ENCODE results near the gene ZNF764. TPM values are rescaled to one million over a fixed set of nuclear protein-coding genes. Genes with fewer than 3 reads are reported as not detected.
A peak's percentile ranks its signal among the peaks of the same experiment; 100 is the strongest.

Gene ZNF764
- total RNA-seq, 1 donor from 2014 or later: 39.0 TPM

DNA sequence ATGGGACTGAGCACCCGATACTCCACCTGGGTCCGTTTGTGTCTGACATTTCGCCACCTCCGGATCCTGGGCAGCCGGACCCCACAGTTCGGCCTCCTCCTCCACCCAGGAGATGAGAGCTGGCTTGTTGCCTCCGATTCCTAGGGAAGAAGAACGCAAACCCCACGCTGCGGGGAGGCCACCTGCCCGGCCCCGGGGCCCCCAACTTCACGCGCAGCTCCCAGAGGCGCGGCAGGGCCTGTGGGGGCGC lies 542 bp downstream of the ZNF764 start:
- peaks cover 12% of the 10 kb centered on the region for H3K9me3 Mint-ChIP-seq (ENCODE audit: unreplicated experiment)
- peaks cover 26% of the 10 kb centered on the region for H3K4me1 Mint-ChIP-seq (ENCODE audit: low read depth, unreplicated experiment)
- H3K27ac Mint-ChIP-seq (ENCODE audit: unreplicated experiment): peak overlapping the region; percentile 92
- no peak for DNase-seq
- peak overlapping the region; percentile 86 for H3K4me3 Mint-ChIP-seq (ENCODE audit: unreplicated experiment)
- H3K36me3 Mint-ChIP-seq (ENCODE audit: unreplicated experiment): peaks cover 11% of the 10 kb centered on the region
- TF ChIP-seq, protein P1, sequence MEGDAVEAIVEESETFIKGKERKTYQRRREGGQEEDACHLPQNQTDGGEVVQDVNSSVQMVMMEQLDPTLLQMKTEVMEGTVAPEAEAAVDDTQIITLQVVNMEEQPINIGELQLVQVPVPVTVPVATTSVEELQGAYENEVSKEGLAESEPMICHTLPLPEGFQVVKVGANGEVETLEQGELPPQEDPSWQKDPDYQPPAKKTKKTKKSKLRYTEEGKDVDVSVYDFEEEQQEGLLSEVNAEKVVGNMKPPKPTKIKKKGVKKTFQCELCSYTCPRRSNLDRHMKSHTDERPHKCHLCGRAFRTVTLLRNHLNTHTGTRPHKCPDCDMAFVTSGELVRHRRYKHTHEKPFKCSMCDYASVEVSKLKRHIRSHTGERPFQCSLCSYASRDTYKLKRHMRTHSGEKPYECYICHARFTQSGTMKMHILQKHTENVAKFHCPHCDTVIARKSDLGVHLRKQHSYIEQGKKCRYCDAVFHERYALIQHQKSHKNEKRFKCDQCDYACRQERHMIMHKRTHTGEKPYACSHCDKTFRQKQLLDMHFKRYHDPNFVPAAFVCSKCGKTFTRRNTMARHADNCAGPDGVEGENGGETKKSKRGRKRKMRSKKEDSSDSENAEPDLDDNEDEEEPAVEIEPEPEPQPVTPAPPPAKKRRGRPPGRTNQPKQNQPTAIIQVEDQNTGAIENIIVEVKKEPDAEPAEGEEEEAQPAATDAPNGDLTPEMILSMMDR (IDR thresholded peaks at IDR 0.05; ENCODE audit: partially characterized antibody, unreplicated experiment): no peak
- H3K27me3 Mint-ChIP-seq (ENCODE audit: unreplicated experiment): peaks cover 11% of the 10 kb centered on the region

DNA sequence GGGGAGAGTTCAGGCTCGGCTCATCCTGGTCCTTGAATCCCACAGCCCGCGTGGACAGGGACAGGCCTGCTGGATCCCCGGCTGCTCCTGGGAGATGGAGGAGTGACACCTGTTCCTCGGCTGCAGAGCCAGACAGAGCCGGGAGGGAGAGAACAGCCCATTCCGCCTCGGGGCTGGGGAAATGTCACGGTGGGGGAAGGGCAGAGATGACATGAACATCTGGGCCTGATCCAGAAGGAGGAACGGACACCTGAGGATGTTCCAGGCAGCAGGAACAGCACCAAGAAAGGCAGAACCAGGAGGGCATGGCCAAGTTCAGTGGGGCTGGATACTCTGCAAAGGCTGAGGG lies 2.1 kb downstream of the ZNF764 start:
- TF ChIP-seq, protein P1 (IDR thresholded peaks at IDR 0.05; ENCODE audit: partially characterized antibody, unreplicated experiment): no peak
- Mint-ChIP-seq H3K36me3 (ENCODE audit: unreplicated experiment) (peaks cover 11% of the 10 kb centered on the region), H3K27ac (ENCODE audit: unreplicated experiment) (peak overlapping the region; percentile 98), H3K27me3 (ENCODE audit: unreplicated experiment) (peaks cover 11% of the 10 kb centered on the region), H3K9me3 (ENCODE audit: unreplicated experiment) (peaks cover 12% of the 10 kb centered on the region), H3K4me1 (ENCODE audit: low read depth, unreplicated experiment) (peaks cover 25% of the 10 kb centered on the region), H3K4me3 (ENCODE audit: unreplicated experiment) (peak overlapping the region; percentile 95)
- DNase-seq: peak; percentile 67

DNA sequence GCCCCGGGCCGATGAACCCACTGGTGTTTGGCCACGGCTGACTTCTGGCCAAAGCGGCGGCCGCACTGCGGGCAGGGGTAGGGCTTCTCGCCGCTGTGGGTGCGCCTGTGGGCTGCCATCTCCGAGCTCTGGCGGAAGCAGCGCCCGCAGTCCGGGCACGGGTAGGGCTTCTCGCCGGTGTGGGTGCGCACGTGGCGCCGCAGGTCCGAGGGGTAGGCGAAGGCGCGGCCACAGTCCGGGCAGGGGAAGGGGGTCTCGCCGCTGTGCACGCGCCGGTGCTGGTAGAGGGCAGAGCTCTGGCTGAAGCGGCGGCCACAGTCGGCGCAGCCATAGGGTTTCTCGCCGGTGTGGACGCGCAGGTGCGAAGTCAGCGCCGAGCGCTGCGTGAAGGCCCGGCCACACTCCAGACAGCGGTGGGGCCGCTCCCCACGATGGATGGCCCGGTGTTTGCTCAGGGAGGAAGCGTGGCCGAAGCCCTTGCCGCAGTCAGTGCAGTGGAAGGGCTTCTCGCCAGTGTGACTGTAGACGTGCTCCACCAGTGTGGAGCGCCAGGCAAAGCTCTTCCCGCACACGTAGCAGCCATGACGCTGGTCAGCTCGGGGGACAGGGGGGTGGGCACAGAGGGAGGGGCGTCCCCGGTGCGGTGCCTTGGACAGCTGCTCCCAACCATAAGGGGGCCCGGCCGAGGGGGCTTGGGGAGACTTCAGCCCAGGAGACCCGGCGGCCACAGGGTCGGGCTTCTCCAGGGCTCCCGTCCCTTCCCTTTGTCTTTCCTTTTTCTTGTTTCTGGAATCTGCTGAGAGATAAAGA lies 2.7 kb downstream of the ZNF764 start:
- Mint-ChIP-seq H3K9me3 (ENCODE audit: unreplicated experiment) (peaks cover 10% of the 10 kb centered on the region), H3K27ac (ENCODE audit: unreplicated experiment) (peak overlapping the region; percentile 98)

DNA sequence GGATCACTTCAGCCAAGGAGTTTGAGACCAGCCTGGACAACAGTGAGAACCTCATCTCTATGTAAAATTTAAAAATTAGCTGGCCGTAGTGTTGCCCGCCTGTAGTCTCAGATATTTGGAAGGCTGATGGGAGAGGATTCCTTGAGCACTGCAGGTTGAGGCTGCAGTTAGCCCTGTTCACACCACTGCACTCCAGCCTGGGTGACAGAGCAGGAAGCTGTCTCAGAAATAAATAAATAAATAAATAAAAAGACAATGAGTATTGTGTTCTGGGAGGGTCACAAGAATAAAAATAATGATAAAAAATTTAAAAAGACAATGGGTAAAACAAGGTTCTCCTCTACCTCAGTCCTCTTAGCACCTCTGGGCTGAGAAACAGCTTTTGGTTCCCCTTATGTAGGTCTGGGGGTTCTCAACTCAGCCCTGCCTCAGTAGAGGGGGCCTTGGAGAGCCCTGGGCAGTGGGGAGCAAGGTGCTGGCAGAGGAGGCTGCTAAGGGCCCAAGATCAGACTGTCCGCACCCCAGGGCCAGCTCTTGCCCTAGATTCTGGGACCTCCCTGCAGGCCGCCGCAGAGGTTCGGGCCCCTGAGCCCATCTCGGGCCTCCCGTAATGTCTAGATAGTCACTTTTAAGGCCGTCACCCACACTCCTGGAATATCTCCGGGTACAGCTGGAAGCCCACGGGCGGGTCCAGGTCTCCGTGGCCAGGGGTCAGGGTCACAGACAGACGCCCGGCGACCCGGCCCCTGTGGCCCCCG lies 3.4 kb downstream of the ZNF764 start:
- peaks cover 21% of the 10 kb centered on the region for H3K4me1 Mint-ChIP-seq (ENCODE audit: low read depth, unreplicated experiment)
- DNase-seq: no peak
- H3K27ac Mint-ChIP-seq (ENCODE audit: unreplicated experiment): no peak overlapping the region
- H3K4me3 Mint-ChIP-seq (ENCODE audit: unreplicated experiment): no peak overlapping the region
- TF ChIP-seq, protein P1 (IDR thresholded peaks at IDR 0.05; ENCODE audit: partially characterized antibody, unreplicated experiment): no peak
- peaks cover 10% of the 10 kb centered on the region for H3K9me3 Mint-ChIP-seq (ENCODE audit: unreplicated experiment)
- H3K36me3 Mint-ChIP-seq (ENCODE audit: unreplicated experiment): peaks cover 11% of the 10 kb centered on the region
- H3K27me3 Mint-ChIP-seq (ENCODE audit: unreplicated experiment): peaks cover 11% of the 10 kb centered on the region

More for the DNA sequence above, 2.7 kb downstream of the ZNF764 start:
- DNase-seq: no peak
- Mint-ChIP-seq H3K36me3 (ENCODE audit: unreplicated experiment) (peaks cover 11% of the 10 kb centered on the region), H3K4me1 (ENCODE audit: low read depth, unreplicated experiment) (peaks cover 23% of the 10 kb centered on the region), H3K27me3 (ENCODE audit: unreplicated experiment) (peaks cover 11% of the 10 kb centered on the region), H3K4me3 (ENCODE audit: unreplicated experiment) (peak overlapping the region; percentile 95)
- TF ChIP-seq, protein P1 (IDR thresholded peaks at IDR 0.05; ENCODE audit: partially characterized antibody, unreplicated experiment): no peak

DNA sequence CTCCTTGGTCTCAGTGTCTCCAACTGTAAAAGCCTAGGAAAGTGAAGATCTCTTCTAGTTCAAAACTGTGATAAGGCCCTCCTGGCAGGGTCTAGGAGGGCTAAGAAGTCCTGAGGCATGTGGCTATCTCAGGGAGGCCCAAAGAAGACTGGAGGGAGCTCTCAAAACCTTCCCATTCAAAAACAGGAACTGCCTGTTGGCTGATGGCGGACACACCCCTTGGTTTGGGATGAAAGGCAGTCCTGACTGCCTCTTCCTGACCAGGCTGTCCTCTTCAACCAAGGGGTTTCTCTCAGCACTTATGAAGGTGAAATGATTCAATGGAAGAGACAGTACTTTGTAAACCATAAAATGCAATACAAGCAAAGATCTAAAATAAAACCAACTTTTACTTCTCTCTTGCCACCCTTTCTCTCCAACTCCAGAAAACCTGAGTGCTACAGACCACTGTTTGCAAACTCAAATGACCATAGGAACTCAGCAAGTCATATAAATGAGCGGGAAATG lies 4.7 kb downstream of the ZNF764 start:
- TF ChIP-seq, protein P1 (IDR thresholded peaks at IDR 0.05; ENCODE audit: partially characterized antibody, unreplicated experiment): no peak
- Mint-ChIP-seq H3K4me3 (ENCODE audit: unreplicated experiment) (no peak overlapping the region), H3K9me3 (ENCODE audit: unreplicated experiment) (peaks cover 8% of the 10 kb centered on the region), H3K27me3 (ENCODE audit: unreplicated experiment) (peaks cover 7% of the 10 kb centered on the region), H3K27ac (ENCODE audit: unreplicated experiment) (no peak overlapping the region), H3K4me1 (ENCODE audit: low read depth, unreplicated experiment) (peaks cover 10% of the 10 kb centered on the region), H3K36me3 (ENCODE audit: unreplicated experiment) (peaks cover 11% of the 10 kb centered on the region)
- no peak for DNase-seq
